Ishikawa (cell line): Measurements from ENCODE around the gene PDZD8.

ENCODE experiments used
- CEBPB ChIP-seq: IDR thresholded peaks from 2 replicates; pipeline ENCODE4 v1.6.1; 2012
- CREB1 ChIP-seq: IDR thresholded peaks from 2 replicates; pipeline ENCODE4 v1.6.1; 2012; ENCODE audit warnings: low read depth
- EGR1 ChIP-seq: IDR thresholded peaks from 2 replicates; pipeline ENCODE4 v1.6.1; 2012
- EP300 ChIP-seq: IDR thresholded peaks from 2 replicates; pipeline ENCODE4 v1.6.1; 2012; ENCODE audit warnings: borderline replicate concordance
- FOXM1 ChIP-seq: IDR thresholded peaks from 2 replicates; pipeline ENCODE4 v1.6.1; 2012; ENCODE audit warnings: low read depth, borderline replicate concordance
- RAD21 ChIP-seq: IDR thresholded peaks from 2 replicates; pipeline ENCODE4 v1.6.1; 2012; ENCODE audit warnings: low read depth
- REST ChIP-seq: IDR thresholded peaks from 2 replicates; pipeline ENCODE4 v1.6.1; 2012; ENCODE audit warnings: low read depth, mild to moderate bottlenecking
- TAF1 ChIP-seq: IDR thresholded peaks from 2 replicates; pipeline ENCODE4 v1.6.1; 2012; ENCODE audit warnings: low read depth, mild to moderate bottlenecking
- TCF12 ChIP-seq: IDR thresholded peaks from 2 replicates; pipeline ENCODE4 v1.6.1; 2012; ENCODE audit warnings: low read depth
- USF1 ChIP-seq: IDR thresholded peaks from 2 replicates; pipeline ENCODE4 v1.6.1; 2012
- ZBTB7A ChIP-seq: IDR thresholded peaks from 2 replicates; pipeline ENCODE4 v1.6.1; 2012; ENCODE audit warnings: low read depth
- TF ChIP-seq, protein P1 (sequence below): IDR thresholded peaks from 2 replicates; pipeline ENCODE4 v1.6.1; 2012

- TF ChIP-seq EP300 (no peak), TAF1 (no peak), RAD21 (no peak), FOXM1 (no peak), CEBPB (no peak), REST (no peak), EGR1 (no peak), TCF12 (no peak), ZBTB7A (no peak), CREB1 (no peak), USF1 (no peak)
- TF ChIP-seq, protein P1, sequence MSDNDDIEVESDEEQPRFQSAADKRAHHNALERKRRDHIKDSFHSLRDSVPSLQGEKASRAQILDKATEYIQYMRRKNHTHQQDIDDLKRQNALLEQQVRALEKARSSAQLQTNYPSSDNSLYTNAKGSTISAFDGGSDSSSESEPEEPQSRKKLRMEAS: no peak
Measured at GRCh38 chr10:117275121-117275520, 100.1 kb downstream of the PDZD8 start.
